ENCODE data around the gene USP30.

Gene USP30

DNA sequence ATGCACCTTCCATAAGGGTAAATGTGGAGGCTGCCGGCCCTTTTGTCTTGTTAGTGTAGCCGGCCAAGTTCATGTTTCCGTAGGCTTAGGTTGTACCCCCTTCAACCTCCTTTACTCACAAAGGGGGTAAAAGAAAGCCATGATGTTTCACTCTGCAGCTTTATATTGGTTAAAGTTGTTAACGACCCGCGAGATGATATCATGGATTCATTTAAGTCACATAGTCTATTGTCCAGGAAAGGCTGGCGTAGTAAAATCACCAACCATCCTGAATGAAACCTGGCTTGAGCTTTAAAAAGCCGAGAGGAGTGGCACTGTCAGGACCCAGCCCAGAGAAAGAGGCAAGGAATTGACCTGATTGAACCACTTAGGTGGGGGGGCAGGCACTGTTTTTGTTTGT lies 46.3 kb downstream of the USP30 start:
- H3K27ac Mint-ChIP-seq: peak overlapping the region; percentile 94

DNA sequence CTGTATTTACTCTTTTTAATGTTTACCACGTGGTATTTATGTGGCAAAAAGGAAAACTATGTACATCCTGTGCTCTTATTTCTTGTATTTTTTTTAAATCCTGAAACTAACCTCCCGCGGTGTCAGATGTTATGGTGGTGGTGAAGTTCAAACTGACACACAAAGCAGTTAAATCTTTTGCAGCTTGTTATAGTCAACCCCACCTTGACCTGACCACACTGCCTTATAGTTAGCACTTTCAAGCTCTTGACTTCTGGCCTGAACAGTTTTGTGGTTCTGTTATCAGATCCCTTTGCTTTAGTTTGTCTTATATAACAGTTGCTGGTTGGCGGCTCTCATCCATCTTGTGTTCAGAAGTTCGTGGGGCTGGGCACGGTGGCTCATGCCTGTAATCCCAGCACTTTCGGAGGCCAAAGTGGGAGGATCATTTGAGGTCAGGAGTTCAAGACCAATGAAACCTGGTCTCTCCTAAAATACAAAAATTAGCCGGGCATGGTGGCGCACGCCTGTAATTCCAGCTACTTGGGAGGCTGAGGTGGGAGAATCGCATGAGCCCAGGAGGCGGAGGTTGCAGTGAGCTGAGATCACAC lies 47.1 kb downstream of the USP30 start:
- DNase-seq (ENCODE audit: low spot score in 2 of 2) (no peak), ATAC-seq (no peak)
- Mint-ChIP-seq H3K4me1 (peaks cover 28% of the 10 kb centered on the region), H3K4me3 (peak overlapping the region; percentile 82), H3K36me3 (peaks cover 68% of the 10 kb centered on the region), H3K27ac (peak overlapping the region; percentile 94), H3K9me3 (no peaks in the 10 kb centered on the region)

More for the DNA sequence above, 46.3 kb downstream of the USP30 start:
- ATAC-seq (no peak), DNase-seq (ENCODE audit: low spot score in 2 of 2) (no peak)
- H3K4me1 Mint-ChIP-seq: peaks cover 33% of the 10 kb centered on the region
- no peaks in the 10 kb centered on the region for H3K9me3 Mint-ChIP-seq
- H3K36me3 Mint-ChIP-seq: peaks cover 64% of the 10 kb centered on the region
- H3K4me3 Mint-ChIP-seq: peak overlapping the region; percentile 82

DNA sequence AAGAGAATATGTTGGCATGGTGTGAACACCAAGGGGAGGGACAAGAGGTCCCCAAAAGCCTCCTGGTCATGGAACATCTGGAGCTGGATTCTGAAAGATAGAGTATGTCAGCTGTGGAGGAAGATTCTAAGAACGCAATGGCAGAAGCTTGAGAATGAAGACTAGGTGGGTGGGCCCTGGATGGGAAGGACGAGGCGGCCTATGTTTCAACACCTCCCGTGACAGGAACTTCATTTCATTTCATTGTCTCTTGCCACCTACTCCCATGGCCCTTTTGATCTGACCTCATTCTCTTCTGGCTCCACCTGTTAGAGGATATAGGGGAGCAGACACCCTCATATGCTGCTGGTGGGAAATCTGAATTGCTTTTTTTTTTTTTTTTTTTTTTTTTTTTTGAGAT lies 48.4 kb downstream of the USP30 start:
- Mint-ChIP-seq H3K4me1 (peaks cover 28% of the 10 kb centered on the region), H3K27ac (peak overlapping the region; percentile 94), H3K4me3 (peak overlapping the region; percentile 82), H3K36me3 (peaks cover 80% of the 10 kb centered on the region), H3K9me3 (no peaks in the 10 kb centered on the region)
- DNase-seq (ENCODE audit: low spot score in 2 of 2) (no peak), ATAC-seq (no peak)

DNA sequence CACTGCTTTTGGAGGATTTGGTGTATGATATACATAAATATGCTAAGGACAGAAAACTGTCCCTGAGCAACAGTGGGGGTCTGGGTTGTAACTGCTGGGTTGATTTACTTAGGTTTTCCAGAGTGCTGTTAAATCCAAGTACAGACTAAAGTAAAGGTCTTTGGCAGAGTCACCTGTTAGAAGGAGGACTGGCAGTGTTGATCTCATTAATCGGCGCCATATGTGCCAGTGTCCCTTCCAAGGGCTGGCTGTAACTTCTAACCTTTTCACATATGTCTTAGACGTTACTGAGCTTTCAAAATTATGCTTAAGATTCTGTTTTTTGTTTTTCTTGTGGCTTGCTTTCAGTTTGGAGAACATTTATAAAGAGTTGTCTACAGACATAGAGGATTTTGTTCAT lies 50.1 kb downstream of the USP30 start:
- no peak overlapping the region for H3K27ac Mint-ChIP-seq
- DNase-seq (ENCODE audit: low spot score in 2 of 2) (no peak), ATAC-seq (no peak)
- H3K4me1 Mint-ChIP-seq: peaks cover 28% of the 10 kb centered on the region
- H3K9me3 Mint-ChIP-seq: no peaks in the 10 kb centered on the region
- peaks cover 97% of the 10 kb centered on the region for H3K36me3 Mint-ChIP-seq
- H3K4me3 Mint-ChIP-seq: no peak overlapping the region

DNA sequence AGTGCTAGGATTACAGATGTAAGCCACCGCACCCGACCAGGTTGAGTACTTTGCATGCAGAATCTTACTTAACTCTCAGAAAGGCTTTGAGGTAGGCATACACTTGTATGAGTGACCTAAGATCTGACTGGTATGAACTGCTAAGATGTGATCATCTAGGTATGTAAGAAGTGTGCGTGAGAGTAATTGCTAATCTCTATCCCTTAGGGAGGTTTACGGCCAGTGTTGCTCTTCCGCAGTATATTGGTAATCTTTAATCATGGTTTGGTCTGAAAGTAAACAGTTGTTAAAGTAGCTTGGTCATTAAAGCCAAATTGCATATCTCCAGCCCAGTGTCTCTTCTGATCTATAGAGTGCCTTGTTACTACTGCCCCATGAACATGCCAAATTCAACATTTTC lies 52.8 kb downstream of the USP30 start:
- no peak for DNase-seq (ENCODE audit: low spot score in 2 of 2)
- H3K9me3 Mint-ChIP-seq: no peaks in the 10 kb centered on the region
- ATAC-seq: no peak
- H3K4me1 Mint-ChIP-seq: peaks cover 7% of the 10 kb centered on the region
- H3K36me3 Mint-ChIP-seq: peaks cover 97% of the 10 kb centered on the region
- H3K4me3 Mint-ChIP-seq: no peak overlapping the region
- H3K27ac Mint-ChIP-seq: peak overlapping the region; percentile 9

DNA sequence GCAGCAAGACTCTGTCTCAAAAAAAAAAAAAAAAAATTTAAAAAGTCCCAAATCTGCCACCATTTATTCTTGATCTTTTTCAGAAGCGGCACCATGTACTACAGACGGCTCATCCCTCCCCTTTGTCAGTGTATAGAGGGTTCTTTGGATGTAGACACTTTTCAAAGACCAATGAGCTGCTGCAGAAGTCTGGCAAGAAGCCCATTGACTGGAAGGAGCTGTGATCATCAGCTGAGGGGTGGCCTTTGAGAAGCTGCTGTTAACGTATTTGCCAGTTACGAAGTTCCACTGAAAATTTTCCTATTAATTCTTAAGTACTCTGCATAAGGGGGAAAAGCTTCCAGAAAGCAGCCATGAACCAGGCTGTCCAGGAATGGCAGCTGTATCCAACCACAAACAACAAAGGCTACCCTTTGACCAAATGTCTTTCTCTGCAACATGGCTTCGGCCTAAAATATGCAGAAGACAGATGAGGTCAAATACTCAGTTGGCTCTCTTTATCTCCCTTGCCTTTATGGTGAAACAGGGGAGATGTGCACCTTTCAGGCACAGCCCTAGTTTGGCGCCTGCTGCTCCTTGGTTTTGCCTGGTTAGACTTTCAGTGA lies 57.5 kb downstream of the USP30 start:
- ATAC-seq (no peak), DNase-seq (ENCODE audit: low spot score in 2 of 2) (no peak)
- H3K36me3 Mint-ChIP-seq: peaks cover 64% of the 10 kb centered on the region
- H3K4me1 Mint-ChIP-seq: no peaks in the 10 kb centered on the region
- no peak overlapping the region for H3K27ac Mint-ChIP-seq
- H3K4me3 Mint-ChIP-seq: no peak overlapping the region
- H3K9me3 Mint-ChIP-seq: no peaks in the 10 kb centered on the region

DNA sequence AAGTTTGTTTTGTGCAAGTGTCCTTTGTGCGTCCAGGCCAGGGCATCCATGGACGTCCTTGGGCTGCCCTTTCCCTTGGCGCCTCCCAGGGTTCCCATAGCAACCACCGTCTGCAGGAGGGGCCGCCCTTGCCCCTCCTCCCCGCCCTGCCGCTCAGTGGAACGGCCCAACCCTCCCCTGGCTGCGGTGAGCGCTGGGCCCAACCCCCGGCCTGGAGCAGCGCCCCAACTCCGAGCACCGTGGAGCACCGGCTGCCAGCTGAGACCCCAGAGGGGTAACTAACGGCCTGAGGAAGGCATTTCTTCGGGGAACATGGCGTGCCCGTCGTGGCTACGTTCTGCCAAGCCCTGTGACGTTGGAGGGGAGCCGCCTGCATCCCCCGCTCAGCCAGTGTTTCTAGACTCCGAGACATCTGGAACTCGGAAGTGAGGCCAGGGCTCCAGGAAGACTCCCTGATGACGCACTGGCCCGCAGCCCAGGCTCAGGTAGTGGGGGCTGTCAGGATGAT lies 58.7 kb downstream of the USP30 start:
- ATAC-seq: peak; percentile 75
- DNase-seq (ENCODE audit: low spot score in 2 of 2): peak in 1 of 2 donors; percentile 68
- peaks cover 53% of the 10 kb centered on the region for H3K36me3 Mint-ChIP-seq
- H3K4me1 Mint-ChIP-seq: peaks cover 5% of the 10 kb centered on the region
- H3K4me3 Mint-ChIP-seq: peak overlapping the region; percentile 48
- H3K9me3 Mint-ChIP-seq: no peaks in the 10 kb centered on the region
- H3K27ac Mint-ChIP-seq: peak overlapping the region; percentile 50

DNA sequence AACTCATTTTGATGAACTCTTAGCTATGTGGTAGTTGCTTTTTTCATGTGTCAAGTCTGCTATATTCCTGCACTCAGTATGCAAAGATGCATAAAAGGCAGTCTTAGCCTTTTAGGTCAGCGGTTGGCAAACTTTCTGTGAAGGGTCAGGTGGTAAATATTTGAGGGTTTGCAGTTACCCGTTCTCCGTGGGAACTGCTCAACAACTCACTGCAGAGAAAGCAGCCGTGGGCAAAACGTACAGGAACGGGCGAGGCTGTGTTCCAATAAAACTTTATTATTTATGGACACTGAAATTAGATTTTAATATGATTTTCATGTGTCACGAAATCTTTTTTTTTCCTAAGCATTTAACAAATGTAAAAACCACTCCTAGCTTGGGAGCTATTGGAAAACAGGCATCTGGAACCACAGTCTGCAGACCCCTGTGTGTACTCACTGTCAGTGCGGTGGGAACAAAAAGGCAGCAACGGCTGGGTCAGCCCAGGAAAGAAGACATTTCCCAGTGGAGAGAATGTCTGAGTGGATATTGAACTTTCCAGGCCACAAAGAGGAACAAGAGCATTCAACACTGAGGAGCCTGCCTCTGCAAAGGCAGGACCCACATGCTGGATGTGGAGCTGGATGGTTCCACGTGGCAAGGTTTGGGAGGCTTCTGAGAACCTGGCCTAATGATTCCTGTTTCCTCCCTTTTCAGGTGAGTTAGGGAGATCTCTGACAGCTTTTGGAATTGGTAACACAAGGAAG lies 60.5 kb downstream of the USP30 start:
- ATAC-seq (no peak), DNase-seq (ENCODE audit: low spot score in 2 of 2) (no peak)
- Mint-ChIP-seq H3K36me3 (peaks cover 35% of the 10 kb centered on the region), H3K4me1 (peaks cover 5% of the 10 kb centered on the region), H3K9me3 (no peaks in the 10 kb centered on the region), H3K27ac (no peak overlapping the region), H3K4me3 (no peak overlapping the region)

DNA sequence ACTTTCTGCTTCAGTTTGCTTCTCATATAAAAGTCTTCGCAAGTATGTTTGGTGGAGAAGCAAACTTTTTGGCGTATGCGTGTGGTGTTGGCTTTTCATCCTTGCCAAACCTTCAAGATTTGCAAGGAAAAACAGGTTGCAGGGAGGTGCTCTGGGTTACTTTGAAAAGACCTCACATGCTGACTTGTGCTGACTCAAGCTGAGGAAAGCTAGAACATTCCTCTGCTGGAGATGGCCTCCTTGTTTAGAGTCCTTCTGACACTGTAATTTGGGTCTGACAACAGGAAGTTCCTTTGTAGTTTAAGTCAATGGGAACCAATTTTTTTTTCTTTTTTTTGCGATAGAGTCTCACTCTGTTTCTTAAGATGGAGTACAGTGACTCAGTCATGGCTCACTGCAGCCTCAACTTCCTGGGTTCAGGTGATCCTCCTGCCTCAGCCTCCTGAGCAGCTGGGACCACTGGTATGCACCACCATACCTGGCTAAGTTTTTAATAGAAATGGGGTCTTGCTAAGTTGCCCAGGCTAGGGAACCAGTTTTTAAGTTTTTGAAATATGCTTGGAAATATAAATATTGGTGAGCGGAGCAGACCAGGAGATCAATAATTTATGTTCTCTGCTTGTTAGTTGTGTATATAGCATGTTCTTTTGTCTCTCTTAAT lies 61.4 kb downstream of the USP30 start:
- H3K27ac Mint-ChIP-seq: no peak overlapping the region
- peaks cover 26% of the 10 kb centered on the region for H3K36me3 Mint-ChIP-seq
- H3K4me3 Mint-ChIP-seq: no peak overlapping the region
- peaks cover 5% of the 10 kb centered on the region for H3K4me1 Mint-ChIP-seq
- no peak for ATAC-seq
- DNase-seq (ENCODE audit: low spot score in 2 of 2): no peak
- no peaks in the 10 kb centered on the region for H3K9me3 Mint-ChIP-seq

DNA sequence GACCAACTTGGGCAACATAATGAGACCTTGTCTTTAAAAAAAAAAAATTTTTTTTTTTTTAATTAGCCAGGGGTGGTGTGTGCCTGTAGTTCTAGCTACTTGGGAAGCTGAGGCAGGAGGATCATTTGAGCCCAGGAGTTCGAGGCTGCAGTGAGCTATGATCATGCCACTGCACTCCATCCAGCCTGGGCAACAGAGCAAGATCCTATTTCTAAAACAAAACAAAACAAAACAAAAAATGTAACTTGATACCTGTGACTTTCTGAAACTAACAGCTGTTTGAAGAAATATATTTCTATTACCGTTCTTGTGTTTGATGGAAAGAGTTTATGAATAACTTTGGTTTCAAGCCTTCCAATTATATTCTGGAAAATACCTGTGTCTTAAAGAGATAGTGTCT lies 62.3 kb downstream of the USP30 start:
- Mint-ChIP-seq H3K4me1 (peaks cover 5% of the 10 kb centered on the region), H3K9me3 (no peaks in the 10 kb centered on the region), H3K36me3 (peaks cover 17% of the 10 kb centered on the region), H3K27ac (no peak overlapping the region), H3K4me3 (no peak overlapping the region)
- DNase-seq (ENCODE audit: low spot score in 2 of 2): no peak
- no peak for ATAC-seq

DNA sequence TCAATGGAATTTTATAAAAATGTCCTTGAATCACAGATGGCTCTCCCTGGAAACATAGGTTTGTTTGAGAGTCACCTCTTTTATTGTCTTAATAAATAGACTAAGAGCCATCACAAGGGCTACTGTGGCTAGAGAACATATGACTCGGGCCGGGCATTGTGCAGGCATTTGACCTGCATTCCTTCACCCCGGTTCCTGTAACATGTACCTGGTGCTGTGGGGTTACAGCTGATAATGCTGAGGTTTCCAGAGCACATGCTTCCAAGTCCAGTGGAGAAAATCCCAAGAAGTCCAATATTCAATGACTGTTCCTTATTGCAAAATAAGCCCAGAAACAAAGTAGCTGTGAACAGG lies 63.0 kb downstream of the USP30 start:
- H3K9me3 Mint-ChIP-seq: no peaks in the 10 kb centered on the region
- ATAC-seq (no peak), DNase-seq (ENCODE audit: low spot score in 2 of 2) (no peak)
- H3K36me3 Mint-ChIP-seq: peaks cover 10% of the 10 kb centered on the region
- H3K4me3 Mint-ChIP-seq: no peak overlapping the region
- H3K27ac Mint-ChIP-seq: no peak overlapping the region
- peaks cover 5% of the 10 kb centered on the region for H3K4me1 Mint-ChIP-seq

DNA sequence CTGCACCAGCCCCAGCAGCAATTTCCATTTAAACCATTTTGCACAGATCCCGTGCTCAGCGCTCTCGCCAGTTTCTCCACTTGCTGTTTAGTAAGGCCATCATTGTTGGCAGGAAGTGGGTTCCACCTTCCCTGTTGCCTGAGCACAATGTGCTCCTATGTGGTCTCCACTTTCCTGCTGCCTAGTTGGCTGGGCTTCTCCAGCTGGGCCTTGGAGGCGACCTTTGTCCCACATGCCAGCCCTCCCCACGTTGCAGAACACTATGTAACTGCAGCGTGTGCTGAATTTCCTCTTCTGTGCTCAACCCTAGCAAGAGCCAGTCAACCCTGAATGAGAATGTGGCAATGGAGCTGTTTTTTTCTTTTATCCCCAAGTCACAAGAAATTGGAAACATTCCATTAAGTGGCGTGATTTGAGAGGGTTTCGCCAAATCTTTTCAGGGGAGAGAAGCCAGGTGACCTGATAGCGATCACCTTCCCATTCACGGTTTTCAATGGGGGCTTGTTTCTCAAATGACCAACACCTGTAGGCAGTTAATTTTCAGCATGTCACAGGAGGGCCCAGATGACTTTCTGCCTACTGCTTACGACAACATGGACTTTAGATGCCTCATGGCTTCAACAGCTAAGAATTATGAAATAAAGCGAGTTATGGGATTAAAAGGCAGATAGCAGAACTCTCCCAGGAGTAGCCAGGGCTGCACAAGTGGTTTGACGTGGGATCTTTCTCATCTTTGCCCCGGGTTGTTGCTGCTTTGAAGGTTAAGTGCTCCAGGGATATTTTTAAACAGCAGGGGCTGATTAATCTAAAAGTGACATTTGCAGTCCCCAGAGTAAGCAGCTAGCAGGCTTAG lies 63.6 kb downstream of the USP30 start, which contains the start of gene ACACB:
ACACB (plus strand) TSS at position 830 of the 853 bp plus-strand sequence. CDS start 22,819 bp downstream, outside the sequence.
- no peaks in the 10 kb centered on the region for H3K9me3 Mint-ChIP-seq
- peaks cover 5% of the 10 kb centered on the region for H3K36me3 Mint-ChIP-seq
- H3K4me1 Mint-ChIP-seq: peaks cover 5% of the 10 kb centered on the region
- H3K27ac Mint-ChIP-seq: no peak within 1 kb of the TSS
- DNase-seq (ENCODE audit: low spot score in 2 of 2) (no peak), ATAC-seq (no peak)
- H3K4me3 Mint-ChIP-seq: no peak within 1 kb of the TSS

DNA sequence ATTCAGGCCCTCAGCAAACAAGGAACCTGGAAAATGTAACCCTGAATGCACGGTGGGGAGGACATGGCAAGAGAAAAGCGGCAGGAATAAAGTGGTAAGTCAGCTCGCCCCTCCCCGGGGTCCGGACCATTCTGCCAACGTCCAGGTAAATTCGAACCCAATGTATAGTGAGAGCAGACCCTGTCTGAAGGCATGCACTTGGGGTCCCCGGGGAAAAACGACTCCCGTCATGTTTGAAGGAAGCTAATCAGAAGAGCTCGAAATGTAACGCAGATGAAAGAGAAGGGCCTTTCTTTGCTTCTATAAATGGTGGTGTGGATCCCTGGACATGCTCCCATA lies 64.2 kb downstream of the USP30 start:
- no peaks in the 10 kb centered on the region for H3K9me3 Mint-ChIP-seq

DNA sequence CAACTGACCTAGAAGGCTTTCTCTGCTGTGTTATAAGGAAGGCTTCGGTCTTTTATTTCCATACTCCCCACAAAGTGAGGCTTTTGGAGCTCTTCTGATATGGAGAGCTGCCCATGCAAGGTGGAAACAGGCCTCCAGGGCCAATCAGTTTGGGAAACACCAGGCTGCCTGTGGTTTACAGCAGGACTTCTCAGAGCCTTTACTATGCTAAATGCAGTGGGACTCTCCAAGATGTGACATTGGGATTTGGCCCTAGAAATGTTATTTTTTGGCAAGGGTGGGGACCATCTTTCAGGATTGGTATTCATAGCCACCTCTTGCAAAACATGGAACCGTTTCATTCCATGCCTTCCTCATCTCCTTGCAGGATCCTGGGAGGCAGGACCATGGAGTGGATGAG lies 67.7 kb downstream of the USP30 start:
- Mint-ChIP-seq H3K27ac (no peak overlapping the region), H3K36me3 (no peaks in the 10 kb centered on the region), H3K4me1 (peaks cover 5% of the 10 kb centered on the region), H3K4me3 (no peak overlapping the region), H3K9me3 (no peaks in the 10 kb centered on the region)
- no peak for DNase-seq (ENCODE audit: low spot score in 2 of 2)
- ATAC-seq: no peak

More for the DNA sequence above, 64.2 kb downstream of the USP30 start:
- Mint-ChIP-seq H3K36me3 (peaks cover 2% of the 10 kb centered on the region), H3K4me3 (no peak overlapping the region), H3K27ac (no peak overlapping the region), H3K4me1 (peaks cover 5% of the 10 kb centered on the region)
- DNase-seq (ENCODE audit: low spot score in 2 of 2) (no peak), ATAC-seq (no peak)

DNA sequence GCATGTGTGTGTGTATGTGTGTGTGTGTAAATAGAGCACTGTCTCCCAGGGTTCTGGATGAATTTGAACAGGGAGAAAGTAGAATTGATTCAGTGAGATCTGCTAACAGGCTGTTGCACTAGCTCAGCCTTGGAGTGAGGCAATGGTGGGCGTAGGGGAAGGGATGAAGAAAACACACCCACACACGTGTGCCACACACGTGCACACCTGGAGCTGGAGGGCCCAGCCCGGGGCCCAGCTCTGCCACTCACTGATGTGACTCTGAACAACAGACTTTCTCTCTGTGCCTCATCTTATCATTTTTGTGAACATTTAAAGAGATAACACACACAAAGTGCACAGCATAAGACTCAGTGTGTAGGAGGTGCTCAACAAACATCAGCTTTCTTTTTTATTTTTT lies 68.2 kb downstream of the USP30 start:
- Mint-ChIP-seq H3K4me3 (no peak overlapping the region), H3K27ac (no peak overlapping the region), H3K36me3 (no peaks in the 10 kb centered on the region), H3K9me3 (no peaks in the 10 kb centered on the region), H3K4me1 (peaks cover 5% of the 10 kb centered on the region)
- no peak for DNase-seq (ENCODE audit: low spot score in 2 of 2)
- ATAC-seq: no peak

Data from stimulated activated effector memory CD8-positive, alpha-beta T cell treated with anti-CD3 and anti-CD28 coated beads, Interleukin-12 subunit alpha, Interleukin-12 subunit beta, amount 100 ng/mL, for 72 hours (primary cell).